HG03039 (cell line): ENCODE data around the gene ELF4.
"Not testable (repeated sequence)": the region's sequence is repeated elsewhere in the genome, so short reads cannot be mapped to it uniquely, and the experiment has no call there.

ENCODE experiments used
- ATAC-seq: cut with Tn5 transposase; IDR thresholded peaks from one replicate; pipeline ENCODE4 v1.9.1; 2021; ENCODE audit warnings: mild to moderate bottlenecking, moderate library complexity; ENCODE audit not compliant: unreplicated experiment

ELF4 gene

GRCh38 chrX:130115119-130115885 is 5.0 kb upstream of the ELF4 start:
- ATAC-seq = not testable (repeated sequence)

DNA sequence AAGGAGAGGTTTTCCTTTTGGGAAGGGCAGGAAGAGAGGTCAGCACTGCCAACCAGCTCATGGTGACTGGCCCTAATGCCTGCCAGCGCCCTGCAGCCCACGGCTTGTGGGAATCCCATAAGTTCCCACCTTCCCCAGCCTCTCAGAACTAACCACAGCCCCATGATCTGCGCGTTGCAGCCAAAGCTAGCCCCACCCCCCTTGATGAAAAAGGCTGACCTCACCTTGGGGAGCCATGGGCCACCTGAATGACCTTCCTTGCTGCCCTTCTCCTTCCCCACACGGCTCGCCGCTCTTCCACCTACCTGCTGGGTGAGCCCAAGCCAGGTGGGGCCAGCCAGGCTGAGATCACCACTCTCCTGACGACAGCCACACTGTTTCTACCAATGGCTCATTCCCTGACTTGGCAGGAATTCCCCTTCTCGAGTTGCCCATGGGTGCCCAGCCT is 3.9 kb upstream of the ELF4 start:
- no peak for ATAC-seq

DNA sequence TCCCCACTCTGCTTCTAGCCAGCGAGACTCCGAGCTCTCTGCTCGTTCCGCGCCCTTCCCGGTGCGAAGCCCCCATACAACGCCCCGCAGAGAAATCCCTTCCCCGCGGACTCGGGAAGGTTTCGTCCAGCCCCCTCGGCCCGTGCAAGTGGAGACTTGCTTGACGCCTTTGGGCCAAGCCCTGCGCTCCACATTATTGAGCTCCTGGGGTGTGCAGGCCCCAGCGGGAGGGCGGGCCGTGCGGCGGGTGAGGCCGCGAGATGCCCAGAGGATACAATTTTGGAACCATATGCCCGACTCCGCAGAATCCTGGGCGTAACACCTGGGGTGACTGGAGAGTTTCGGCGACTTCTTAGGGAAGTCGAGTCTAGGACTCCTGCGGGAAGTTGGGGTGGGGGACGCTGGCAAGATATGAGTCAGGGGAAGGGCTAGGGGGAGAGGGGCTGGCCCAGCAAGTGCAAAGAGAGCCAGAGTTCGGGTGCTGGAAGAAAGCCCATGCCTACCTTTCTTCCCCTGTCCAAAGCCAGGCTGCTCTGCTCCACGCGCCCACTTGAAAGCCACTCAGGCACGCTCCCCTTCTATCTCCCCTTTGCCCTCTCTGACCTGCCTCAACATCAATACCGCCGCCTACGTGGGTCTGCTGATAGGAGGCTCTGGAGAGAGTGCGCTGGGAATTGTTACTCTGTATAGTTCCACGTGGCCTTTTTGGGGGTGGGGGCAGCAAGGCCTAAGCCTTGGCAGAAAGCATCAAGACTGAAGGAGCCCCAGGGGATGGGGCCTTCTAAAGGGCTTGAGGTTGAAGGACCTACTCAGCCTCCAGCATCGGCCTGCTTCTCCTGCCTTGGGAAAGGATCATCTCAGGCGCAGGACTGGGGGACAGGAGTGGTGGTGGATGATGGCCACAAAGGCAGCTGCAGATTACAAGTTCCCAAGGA is 1.2 kb upstream of the ELF4 start:
- ATAC-seq = no peak

- peak; percentile 11 for ATAC-seq
These were observed 593 bp downstream of the ELF4 start for GRCh38 chrX:130109429-130110378.

DNA sequence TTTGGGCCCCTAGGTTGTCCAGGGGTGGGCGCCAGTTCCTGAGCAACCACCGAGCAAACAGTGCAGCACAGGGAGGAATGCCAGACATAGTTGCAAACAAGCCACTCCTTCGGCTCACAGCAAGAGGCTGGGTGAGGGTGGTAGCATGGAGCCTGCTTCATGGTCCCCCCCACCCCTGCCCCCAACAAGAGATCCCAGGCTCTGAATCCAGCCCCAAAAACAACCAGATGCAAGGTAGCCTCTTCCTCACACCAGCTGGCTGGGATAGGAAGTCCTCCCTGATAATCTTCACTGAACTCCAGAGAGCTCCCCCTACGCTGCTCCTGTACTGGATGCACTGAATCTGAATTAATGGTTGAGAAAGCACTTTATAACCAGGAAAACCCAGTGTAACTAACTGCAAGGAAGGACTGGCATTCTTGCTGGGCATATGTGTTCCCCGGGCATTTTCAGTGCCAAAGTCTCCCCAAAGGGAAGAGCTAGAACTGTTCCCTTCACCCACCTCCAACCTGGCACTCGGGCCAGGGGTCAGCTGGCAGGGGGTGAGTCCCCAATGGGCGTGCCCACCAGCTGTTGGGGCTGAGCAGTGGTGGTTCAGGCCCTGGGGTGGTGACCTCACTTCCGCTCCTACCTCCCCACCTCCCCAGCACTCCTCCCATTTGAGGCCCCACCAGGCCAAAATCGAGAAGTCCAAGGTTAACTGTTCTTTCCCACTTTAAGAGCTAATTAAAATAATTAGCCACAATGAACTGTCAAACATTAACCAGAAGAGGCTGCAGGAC is 1.5 kb downstream of the ELF4 start:
- peak; percentile 60 for ATAC-seq

DNA sequence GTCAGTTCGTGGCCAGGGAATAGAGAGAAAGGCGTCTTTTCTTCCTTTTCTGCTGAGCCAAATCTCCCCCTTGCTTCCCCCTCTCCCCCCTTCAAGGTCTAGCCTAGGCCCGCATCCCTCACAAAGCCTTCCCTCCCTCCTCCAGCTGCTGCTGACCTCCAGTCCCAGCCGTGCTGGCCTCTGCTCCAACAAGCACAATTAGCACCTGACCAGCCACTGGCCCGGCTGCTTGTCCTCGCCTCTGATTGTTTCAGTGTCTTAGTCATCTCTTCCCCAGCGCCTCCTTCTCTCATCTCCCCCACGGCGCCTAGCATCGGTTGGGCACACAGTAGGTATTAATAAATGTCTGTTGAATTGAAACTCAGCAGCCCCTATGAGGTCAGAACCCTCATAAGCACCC is 4.2 kb downstream of the ELF4 start:
- no peak for ATAC-seq

DNA sequence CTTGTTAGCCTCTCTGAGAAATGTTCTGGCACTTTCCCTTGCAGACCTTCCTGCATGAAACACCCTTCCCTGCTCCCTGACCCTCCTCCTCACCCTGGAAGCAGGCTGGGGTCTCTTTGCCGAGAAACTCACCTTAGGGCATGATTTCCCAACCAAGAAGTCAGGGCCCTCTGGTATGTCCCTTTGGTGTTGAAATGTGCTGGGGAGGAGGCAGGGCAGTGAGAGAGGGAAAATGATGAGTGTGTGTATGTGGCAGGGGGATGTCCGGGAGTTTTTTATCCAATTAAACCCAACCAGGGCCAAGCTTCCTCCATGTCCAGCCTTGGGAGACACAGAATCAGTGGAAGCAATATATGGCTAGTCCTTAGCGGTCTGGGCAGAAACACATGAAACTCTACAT is 5.1 kb downstream of the ELF4 start:
- no peak for ATAC-seq

DNA sequence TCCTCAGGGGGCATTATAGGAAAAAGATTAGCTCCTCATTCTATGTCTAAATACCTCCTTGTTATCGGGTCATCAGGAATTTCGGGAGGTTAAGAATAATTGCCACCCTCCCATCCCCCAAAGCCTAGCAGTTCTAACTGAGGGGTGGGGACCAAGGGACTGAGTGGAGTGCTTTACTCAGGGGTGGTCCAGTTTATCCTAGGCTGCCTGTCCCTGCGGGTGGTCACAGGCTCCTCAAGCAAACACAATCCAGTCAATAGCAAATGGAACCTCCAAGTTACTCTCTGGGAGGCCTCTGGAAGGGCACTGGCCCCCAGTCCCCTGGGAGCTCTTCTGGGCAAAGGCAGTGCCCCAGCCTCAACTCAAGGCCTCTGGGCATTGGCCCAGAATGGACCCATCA is 6.7 kb downstream of the ELF4 start:
- no peak for ATAC-seq

DNA sequence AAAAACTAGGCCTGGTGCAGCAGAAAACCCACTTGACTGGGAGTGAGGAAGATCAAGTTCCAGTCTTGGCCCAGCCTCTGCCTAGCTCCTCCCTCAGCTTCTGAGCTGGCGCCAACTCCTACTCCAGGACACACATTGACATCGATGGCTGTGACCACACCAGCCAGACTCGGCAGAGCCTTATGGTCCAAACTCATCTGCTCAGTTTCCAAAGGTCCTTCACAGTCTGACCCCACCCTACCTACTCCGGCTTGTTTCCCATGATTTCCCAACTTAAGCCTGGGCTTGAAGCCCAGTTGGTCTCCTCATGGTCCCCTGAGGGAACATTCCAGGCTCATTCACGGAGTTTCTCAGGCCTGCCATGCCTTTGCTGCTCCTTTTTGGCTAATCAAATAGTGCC is 10.1 kb downstream of the ELF4 start:
- ATAC-seq = no peak

GRCh38 chrX:130098210-130098552 is 12.1 kb downstream of the ELF4 start:
- ATAC-seq = no peak

- ATAC-seq = no peak
These were observed 12.6 kb downstream of the ELF4 start for GRCh38 chrX:130097507-130098209.

- ATAC-seq = no peak
These were observed 14.9 kb downstream of the ELF4 start for GRCh38 chrX:130095249-130096030.

DNA sequence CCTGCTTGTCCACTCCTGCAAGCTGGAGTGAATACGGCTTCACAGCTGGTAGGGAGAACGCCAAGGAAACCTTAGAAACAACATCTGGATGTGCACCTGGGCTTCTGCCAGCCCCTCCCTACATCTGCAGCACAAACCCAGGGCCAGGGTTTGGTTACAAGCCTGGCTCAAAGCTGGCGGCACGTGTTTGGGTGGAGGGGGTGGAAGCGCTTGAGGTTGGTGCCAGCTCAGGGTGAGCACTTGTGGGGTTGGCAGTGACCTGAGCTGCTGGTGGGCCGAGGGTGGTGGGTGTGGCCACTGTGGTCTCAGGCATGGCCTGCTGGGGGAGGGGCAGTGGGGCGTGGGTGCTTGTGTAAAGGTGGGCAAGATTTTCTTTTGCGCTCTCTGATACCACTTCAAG is 15.6 kb downstream of the ELF4 start:
- ATAC-seq = no peak

DNA sequence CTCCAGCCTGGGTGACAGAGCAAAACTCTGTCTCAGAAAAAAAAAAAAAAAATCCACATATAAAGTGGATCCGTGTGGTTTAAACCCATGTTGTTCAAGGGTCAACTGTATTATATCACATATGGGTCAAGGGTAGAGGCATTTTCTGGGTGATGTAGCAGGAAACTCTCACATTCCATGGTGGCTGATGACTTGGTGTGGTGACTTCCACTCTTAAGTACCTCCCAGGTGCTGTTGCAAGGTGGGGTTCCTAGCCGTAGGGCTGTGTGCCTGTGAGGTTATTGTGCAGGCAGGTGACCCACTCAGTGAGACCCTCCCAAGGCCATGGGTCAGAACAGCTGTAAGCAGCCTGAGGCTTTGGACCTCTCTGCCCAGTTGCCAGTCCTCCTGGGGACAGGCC is 17.0 kb downstream of the ELF4 start:
- no peak for ATAC-seq

GRCh38 chrX:130091980-130092522 is 18.2 kb downstream of the ELF4 start:
- peak; percentile 99 for ATAC-seq

DNA sequence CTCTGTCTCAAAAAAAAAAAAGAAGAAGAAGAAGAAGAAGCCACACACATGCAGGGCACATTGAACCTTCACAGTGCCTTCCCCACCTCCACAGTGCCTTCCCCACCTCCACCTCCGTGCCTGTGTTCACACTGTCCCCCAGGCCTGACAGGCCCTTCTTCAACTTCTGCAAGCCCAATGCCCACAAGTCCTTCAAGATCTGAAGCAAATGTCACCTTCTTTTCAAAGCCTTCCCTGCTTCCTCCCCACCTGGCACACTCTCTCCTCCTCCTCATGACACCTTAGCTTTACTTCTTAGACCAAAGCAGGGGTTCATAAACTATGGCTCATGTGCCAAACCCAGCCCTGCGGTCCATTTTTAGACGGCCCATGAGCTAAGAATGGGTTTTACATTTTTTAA is 19.9 kb downstream of the ELF4 start:
- ATAC-seq = no peak

- ATAC-seq = peak; percentile 37
These were observed 23.7 kb downstream of the ELF4 start for GRCh38 chrX:130086447-130087206.
